Measurements from ENCODE around the gene EVL.
A peak's percentile ranks its signal among the peaks of the same experiment; 100 is the strongest.
"Not testable (repeated sequence)": the region's sequence is repeated elsewhere in the genome, so short reads cannot be mapped to it uniquely, and the experiment has no call there.

Gene EVL

DNA sequence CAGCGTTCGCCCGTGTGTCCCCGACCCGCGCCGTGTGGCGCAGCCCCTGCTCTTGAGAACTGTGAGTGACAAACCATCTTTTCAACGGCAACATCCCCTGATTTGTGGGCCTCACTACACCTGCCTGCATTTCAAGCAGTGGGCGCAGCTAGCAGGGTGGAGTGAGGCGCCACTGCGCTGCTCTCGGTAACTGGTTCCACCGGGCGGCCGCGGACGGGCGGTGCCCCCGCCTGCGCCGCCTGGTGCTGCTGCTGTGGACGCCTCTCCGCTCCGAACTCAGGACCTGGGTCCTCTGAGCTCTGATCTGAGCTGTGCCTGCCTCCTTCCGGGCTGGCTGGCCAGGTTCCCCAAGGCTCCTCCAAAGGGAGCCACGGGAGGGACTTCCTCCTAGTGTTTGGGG, 100.2 kb downstream of the EVL start:
- DNase-seq (ENCODE audit: low read depth in 2 of 2): no peak

DNA sequence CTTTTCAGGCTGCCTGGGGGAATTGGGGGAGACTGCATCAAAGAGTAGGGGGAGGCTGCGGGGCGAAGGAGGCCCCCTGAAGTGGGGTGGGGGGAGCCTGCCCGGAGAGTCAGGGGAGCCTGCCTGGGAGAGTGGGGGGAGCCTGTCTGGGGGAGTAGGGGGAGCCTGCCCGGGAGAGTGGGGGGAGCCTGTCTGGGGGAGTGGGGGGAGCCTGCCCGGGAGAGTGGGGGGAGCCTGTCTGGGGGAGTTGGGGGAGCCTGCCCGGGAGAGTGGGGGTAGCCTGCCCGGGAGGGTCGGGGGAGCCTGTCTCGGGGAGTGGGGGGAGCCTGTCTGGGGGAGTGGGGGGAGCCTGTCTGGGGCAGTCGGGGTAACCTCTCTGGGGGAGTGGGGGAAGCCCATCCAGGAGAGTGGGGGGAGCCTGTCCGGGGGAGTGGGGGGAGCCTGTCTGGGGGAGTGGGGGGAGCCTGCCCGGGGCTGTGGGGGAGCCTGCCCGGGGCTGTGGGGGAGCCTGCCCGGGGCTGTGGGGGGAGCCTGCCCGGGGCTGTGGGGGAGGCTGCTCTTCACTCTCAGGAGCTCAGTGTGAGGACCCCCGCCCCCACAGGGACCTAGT, 100.7 kb downstream of the EVL start:
- DNase-seq (ENCODE audit: low read depth in 2 of 2): no peak

DNA sequence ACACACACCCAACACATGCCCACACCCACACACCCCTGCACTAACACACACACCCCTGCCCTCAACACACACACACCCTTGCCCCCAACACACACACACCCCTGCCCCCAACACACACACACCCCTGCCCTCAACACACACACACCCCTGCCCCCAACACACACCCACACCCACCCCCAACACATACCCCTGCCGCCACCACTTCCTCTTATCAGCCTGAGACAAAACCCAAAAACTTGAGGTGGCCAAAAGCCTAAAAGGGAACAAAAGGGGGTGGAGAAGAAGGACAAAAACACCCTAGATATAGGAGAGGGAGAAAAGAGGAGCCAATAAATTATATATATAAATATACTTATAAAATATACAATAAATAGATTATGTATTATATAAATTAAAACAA, 103.3 kb downstream of the EVL start:
- DNase-seq (ENCODE audit: low read depth in 2 of 2): no peak

DNA sequence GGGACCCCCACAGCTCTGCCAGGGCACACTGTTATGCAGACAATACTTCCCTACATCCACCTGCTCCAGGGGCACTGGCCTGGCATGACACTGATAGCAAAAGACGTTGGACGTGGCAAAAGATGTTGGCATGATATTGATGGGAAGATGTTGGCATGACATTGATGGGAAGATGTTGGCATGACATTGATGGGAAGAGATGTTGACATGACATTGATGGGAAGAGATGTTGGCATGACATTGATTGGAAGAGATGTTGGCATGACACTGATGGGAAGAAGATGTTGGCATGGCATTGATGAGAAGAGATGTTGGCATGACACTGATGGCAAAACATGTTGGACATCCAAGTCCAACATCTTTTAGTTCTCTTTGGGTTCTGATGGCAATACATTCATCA, 105.7 kb downstream of the EVL start:
- DNase-seq (ENCODE audit: low read depth in 2 of 2): no peak

DNA sequence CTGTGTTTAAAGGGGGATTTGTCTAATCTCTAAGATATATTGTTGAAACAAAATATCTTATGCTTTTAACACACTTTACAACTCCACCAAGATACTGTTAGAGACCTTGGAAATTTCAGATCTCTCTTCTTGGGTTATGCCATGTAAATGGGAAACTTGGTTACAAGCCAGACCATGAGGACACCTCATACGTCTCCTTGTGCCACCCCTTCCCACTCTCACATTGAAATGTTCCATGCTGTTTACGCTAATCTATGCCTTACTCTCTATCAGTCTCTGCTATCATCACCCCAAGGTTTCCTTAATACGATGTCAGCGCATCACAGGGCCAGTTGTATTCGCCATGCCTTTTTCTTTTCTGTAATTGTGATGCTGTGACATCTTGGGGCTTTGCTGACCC, 107.6 kb downstream of the EVL start:
- DNase-seq (ENCODE audit: low read depth in 2 of 2): no peak

- no peak for DNase-seq (ENCODE audit: low read depth in 2 of 2)
Measured at GRCh38 chr14:100173353-100173752, 108.1 kb downstream of the EVL start.

- DNase-seq (ENCODE audit: low read depth in 2 of 2): no peak
Measured at GRCh38 chr14:100176811-100177327, 111.6 kb downstream of the EVL start.

DNA sequence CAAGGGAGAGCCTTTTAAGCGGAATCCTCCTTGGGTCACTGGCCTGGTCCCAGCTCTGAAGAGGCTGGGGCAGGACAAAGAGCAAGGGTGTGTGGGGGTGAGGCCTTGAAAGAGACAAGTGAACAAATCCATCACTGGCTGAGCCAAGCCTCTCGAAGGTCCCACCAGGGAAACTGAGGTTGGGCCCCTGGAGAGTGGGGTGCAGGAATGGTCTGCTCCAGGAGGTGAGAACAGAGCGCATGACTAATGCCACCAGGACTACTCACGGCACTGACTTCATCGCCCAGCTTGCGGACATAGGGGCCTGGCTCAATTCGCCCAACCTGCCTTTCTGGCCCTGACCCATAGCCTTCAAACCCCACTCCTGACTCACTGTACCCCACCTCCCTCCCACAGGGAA, 113.5 kb downstream of the EVL start:
- DNase-seq (ENCODE audit: low read depth in 2 of 2): no peak

DNA sequence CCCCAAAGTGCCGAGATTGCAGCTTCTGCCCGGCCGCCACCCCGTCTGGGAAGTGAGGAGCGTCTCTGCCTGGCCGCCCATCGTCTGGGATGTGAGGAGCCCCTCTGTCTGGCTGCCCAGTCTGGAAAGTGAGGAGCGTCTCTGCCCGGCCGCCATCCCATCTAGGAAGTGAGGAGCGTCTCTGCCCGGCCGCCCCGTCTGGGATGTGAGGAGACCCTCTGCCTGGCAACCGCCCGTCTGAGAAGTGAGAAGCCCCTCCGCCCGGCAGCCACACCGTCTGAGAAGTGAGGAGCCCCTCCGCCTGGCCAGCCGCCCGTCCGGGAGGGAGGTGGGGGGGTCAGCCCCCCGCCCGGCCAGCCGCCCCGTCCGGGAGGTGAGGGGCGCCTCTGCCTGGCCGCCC, 115.4 kb downstream of the EVL start:
- not testable (repeated sequence) for DNase-seq (ENCODE audit: low read depth in 2 of 2)

GRCh38 chr14:100181876-100182551, 116.8 kb downstream of the EVL start:
- not testable (repeated sequence) for DNase-seq (ENCODE audit: low read depth in 2 of 2)

DNA sequence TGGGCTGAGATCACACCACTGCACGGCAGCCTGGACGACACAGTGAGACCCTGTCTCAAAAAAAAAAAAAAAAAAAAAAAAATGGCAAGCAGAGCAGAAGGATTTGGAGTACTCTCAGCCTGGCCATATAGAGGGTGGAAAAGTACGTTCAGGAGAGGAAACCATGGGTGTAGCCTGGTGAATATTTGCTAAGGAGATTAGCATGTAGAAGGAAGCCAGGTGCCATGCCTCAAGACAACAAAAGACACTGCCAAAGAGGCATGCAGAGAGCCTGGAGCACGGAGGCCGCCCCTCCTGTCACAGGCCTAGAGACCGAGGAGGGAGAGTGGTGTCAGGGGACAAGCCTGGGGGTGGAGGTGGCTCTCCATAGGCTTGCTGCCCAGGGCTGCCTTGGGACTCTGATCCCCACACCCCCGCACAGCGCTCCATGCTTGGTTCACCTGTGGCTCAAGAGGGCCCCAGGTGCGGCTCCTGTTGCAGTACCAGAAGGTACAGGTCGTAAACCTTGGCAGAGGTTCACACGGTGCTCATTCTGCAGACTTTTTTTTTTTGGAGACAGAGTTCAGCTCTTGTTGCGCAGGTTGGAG, 122.1 kb downstream of the EVL start:
- DNase-seq (ENCODE audit: low read depth in 2 of 2): no peak

- DNase-seq (ENCODE audit: low read depth in 2 of 2): no peak
Measured at GRCh38 chr14:100188392-100189030, 123.3 kb downstream of the EVL start.

DNA sequence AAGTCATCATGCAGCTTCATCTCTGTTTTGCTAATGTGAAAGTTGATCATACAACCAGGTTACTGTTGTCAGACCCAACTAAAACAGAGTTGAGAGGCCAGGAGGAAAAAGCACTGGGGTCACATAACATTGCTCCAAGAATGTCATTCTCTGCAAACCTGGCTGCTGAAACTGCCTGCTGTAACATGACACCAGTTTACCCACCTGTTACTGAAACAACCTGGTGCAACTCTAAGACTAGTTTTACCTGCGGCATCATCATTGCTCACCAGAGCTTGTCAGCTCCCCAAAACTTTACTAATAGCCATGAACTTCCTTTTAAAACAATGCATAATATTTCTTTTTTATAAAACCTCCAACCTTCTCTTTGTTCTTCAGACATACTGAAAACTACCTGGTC, 124.9 kb downstream of the EVL start:
- DNase-seq (ENCODE audit: low read depth in 2 of 2): no peak

GRCh38 chr14:100191584-100192249, 126.5 kb downstream of the EVL start:
- no peak for DNase-seq (ENCODE audit: low read depth in 2 of 2)

- DNase-seq (ENCODE audit: low read depth in 2 of 2): no peak
Measured at GRCh38 chr14:100192250-100192671, 127.0 kb downstream of the EVL start.

DNA sequence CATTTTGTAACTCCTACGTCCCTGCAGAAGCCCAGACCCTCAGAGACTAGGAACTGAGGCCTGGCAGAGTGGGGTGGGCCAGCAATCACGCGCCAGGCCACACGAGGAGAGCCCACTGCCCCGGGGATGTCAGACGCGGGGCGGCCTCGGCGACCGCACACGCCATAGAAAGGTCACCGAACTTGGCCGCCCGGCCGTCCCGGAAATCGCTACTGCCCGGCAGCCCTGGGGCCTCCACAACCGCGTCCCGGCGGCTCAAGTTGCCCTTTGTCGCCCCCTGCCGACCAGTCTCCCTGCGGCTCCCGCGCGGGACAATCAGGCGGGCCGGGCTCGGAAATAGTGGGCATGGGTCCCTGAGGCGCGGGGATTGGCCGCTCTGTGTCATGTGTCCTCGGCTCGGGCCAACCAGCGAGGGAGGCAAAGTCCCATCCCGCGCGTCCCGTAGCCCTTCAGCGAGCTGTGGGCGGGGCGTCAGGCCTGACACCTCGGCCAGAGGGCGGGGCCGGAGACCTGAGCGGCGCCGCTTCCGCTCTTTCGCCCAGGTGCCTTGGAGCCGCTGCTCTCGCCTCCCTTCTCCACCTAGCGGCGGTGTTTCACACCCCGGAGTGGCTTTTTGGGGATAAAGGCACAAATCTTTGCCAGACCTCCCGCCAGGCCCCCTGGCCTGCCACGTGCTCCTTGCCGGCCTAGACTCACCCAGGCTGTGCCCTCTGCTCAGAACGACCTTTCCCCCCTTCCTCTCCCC, 127.6 kb downstream of the EVL start:
- DNase-seq (ENCODE audit: low read depth in 2 of 2): peak; percentile 99 to 100

Data from stimulated activated CD4-positive, alpha-beta T cell treated with anti-CD3 and anti-CD28 coated beads, Interleukin-4, amount 100 ng/mL, for 48 hours (primary cell).